GM23248 (cell line): Measurements from ENCODE around the gene FOXK1.

ENCODE experiments used
- EZH2 ChIP-seq: fragments of 200-600 bp; sonication (generic); IDR thresholded peaks from 2 replicates; pipeline ENCODE4 v1.6.1; 2018; ENCODE audit warnings: antibody characterized with exemption, mild to moderate bottlenecking; ENCODE audit not compliant: insufficient read depth, poor library complexity, severe bottlenecking
- EZH2phosphoT487 ChIP-seq: fragments of 200-600 bp; sonication (generic); IDR thresholded peaks from 2 replicates; pipeline ENCODE4 v1.6.1; 2018; ENCODE audit warnings: antibody characterized with exemption, moderate library complexity, mild to moderate bottlenecking, low read depth; ENCODE audit not compliant: insufficient read depth

GRCh38 chr7:4785371-4785770, 103.3 kb downstream of the FOXK1 start:
- TF ChIP-seq EZH2phosphoT487 (no peak), EZH2 (no peak)
